ENCODE results near the gene TMEM131L. TPM values are rescaled to one million over a fixed set of nuclear protein-coding genes. Genes with fewer than 3 reads are reported as not detected.

TMEM131L gene
- polyA plus RNA-seq, 3 donors: 11.2 to 58.3 (median 26.0) TPM

DNA sequence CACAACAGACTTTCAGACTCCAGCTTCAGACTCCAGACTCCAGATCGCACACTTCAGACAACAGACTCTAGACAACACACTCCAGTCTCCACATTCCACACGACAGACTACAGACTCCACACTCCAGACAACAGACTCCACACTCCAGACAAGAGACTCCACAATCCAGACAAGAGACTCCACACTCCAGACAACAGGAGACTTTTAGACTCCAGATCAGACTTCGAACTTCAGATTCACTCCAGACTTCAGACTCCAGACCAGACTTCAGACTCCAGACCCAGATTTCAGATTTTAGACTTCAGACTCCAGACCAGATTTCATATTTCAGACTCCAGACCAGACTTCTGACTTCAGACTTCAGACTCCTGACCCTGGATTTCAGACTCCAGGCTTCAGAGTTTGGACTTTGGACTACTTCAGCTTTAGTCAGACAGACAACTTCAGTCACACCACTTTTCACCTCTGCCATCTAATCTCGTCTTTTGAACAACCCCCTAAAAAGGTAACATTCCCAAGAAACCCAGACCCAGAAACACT is 188.9 kb downstream of the TMEM131L start:
- Mint-ChIP-seq H3K27ac (peak overlapping the region; percentile 95 to 99 (median 99)), H3K4me3 (peak overlapping the region; percentile 76 to 92), H3K4me1 (peaks cover 89% of the 10 kb centered on the region), H3K36me3 (peaks cover 13 to 17% of the 10 kb centered on the region in 2 donors), H3K9me3 (peaks cover 0 to 2% (median 0%) of the 10 kb centered on the region in 7 donors), H3K27me3 (ENCODE audit: low read depth in 3 of 3) (peaks cover 0 to 4% (median 2%) of the 10 kb centered on the region in 3 donors)
- WGBS (ENCODE audit: insufficient coverage): 54% methylated on average over 3 of the region's 4 CpGs
- intact Hi-C loops (cut with micrococcal nuclease): no loop called here
- peaks cover 95 to 97% of the 10 kb centered on the region in 2 donors for H3K4me1 ChIP-seq (ENCODE audit: control insufficient read depth in 1 of 2, insufficient read depth in 2 of 2, low read length in 2 of 2)
- H4K20me1 ChIP-seq (ENCODE audit: insufficient read depth, low read length): no peaks in the 10 kb centered on the region
- DNase-seq: peak; percentile 25 to 41 (median 40)
- H3K9ac ChIP-seq (ENCODE audit: insufficient read depth, low read length, poor library complexity, severe bottlenecking): peak overlapping the region; percentile 69
- H3K36me3 ChIP-seq (replicated peaks in 1 of 2; ENCODE audit: control insufficient read depth in 1 of 2, insufficient read depth in 2 of 2, low read length in 2 of 2): no peaks in the 10 kb centered on the region
- H3K79me2 ChIP-seq (ENCODE audit: insufficient read depth, low read length): peaks cover 75% of the 10 kb centered on the region
- H3K27me3 ChIP-seq (ENCODE audit: control insufficient read depth in 2 of 2, insufficient read depth in 2 of 2, low read length in 2 of 2): no peaks in the 10 kb centered on the region
- TF ChIP-seq, protein P1, sequence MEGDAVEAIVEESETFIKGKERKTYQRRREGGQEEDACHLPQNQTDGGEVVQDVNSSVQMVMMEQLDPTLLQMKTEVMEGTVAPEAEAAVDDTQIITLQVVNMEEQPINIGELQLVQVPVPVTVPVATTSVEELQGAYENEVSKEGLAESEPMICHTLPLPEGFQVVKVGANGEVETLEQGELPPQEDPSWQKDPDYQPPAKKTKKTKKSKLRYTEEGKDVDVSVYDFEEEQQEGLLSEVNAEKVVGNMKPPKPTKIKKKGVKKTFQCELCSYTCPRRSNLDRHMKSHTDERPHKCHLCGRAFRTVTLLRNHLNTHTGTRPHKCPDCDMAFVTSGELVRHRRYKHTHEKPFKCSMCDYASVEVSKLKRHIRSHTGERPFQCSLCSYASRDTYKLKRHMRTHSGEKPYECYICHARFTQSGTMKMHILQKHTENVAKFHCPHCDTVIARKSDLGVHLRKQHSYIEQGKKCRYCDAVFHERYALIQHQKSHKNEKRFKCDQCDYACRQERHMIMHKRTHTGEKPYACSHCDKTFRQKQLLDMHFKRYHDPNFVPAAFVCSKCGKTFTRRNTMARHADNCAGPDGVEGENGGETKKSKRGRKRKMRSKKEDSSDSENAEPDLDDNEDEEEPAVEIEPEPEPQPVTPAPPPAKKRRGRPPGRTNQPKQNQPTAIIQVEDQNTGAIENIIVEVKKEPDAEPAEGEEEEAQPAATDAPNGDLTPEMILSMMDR (IDR thresholded peaks at IDR 0.05): no peak
- H3K4me2 ChIP-seq (replicated peaks; ENCODE audit: extremely low read depth, low read length, poor library complexity, severe bottlenecking): peak overlapping the region; percentile 80
- H2AFZ ChIP-seq (ENCODE audit: insufficient read depth, low read depth, low read length, poor library complexity, severe bottlenecking): no peak overlapping the region
- H3K4me3 ChIP-seq (replicated peaks in 1 of 3; ENCODE audit: low read depth in 2 of 3, low read length in 3 of 3): peak overlapping the region; percentile 44 to 87 (median 74)
- no peaks in the 10 kb centered on the region for H3K9me3 ChIP-seq (replicated peaks in 1 of 2; ENCODE audit: control insufficient read depth in 1 of 2, insufficient read depth in 1 of 2, low read length in 2 of 2)
- peak overlapping the region; percentile 91 to 100 for H3K27ac ChIP-seq (ENCODE audit: low read depth in 1 of 2, low read length in 2 of 2)

DNA sequence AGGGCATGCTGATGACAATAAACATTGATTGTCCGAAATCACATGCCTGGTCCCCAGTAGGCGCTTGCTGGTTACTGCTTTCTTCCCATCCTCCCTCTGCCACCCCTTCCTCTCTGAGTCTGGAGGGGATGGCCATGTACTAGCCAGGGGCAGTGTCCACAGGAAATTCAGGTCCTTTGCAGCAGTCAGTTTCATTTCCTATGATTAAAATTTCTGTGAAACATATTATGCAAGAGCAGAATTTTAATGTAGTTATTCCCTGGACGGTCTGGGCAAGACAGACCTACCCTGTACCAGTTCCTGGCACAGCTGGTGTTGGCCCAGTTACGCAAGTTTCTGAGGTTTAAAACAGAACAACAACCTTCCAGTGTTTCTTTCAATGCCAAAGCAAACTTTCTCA is 189.8 kb downstream of the TMEM131L start:
- TF ChIP-seq, protein P1 (IDR thresholded peaks at IDR 0.05): no peak
- H3K4me1 Mint-ChIP-seq: peaks cover 89% of the 10 kb centered on the region
- Histone ChIP-seq H3K27me3 (ENCODE audit: control insufficient read depth in 2 of 2, insufficient read depth in 2 of 2, low read length in 2 of 2) (no peaks in the 10 kb centered on the region), H2AFZ (ENCODE audit: insufficient read depth, low read depth, low read length, poor library complexity, severe bottlenecking) (no peak overlapping the region), H3K36me3 (replicated peaks in 1 of 2; ENCODE audit: control insufficient read depth in 1 of 2, insufficient read depth in 2 of 2, low read length in 2 of 2) (no peaks in the 10 kb centered on the region), H3K9me3 (replicated peaks in 1 of 2; ENCODE audit: control insufficient read depth in 1 of 2, insufficient read depth in 1 of 2, low read length in 2 of 2) (no peaks in the 10 kb centered on the region), H3K9ac (ENCODE audit: insufficient read depth, low read length, poor library complexity, severe bottlenecking) (peak overlapping the region; percentile 69), H3K4me1 (ENCODE audit: control insufficient read depth in 1 of 2, insufficient read depth in 2 of 2, low read length in 2 of 2) (peaks cover 95 to 97% of the 10 kb centered on the region in 2 donors), H3K4me2 (replicated peaks; ENCODE audit: extremely low read depth, low read length, poor library complexity, severe bottlenecking) (peak overlapping the region; percentile 80), H3K4me3 (replicated peaks in 1 of 3; ENCODE audit: low read depth in 2 of 3, low read length in 3 of 3) (peak overlapping the region; percentile 44 to 87 (median 74)), H3K27ac (ENCODE audit: low read depth in 1 of 2, low read length in 2 of 2) (peak overlapping the region; percentile 91 to 100), H3K79me2 (ENCODE audit: insufficient read depth, low read length) (peaks cover 71% of the 10 kb centered on the region), H4K20me1 (ENCODE audit: insufficient read depth, low read length) (no peaks in the 10 kb centered on the region)
- intact Hi-C loops (cut with micrococcal nuclease): no loop called here
- peaks cover 0 to 4% (median 2%) of the 10 kb centered on the region in 3 donors for H3K27me3 Mint-ChIP-seq (ENCODE audit: low read depth in 3 of 3)
- DNase-seq: peak; percentile 79 to 94 (median 94)
- peak overlapping the region; percentile 95 to 99 (median 99) for H3K27ac Mint-ChIP-seq
- peaks cover 9 to 15% of the 10 kb centered on the region in 2 donors for H3K36me3 Mint-ChIP-seq
- peaks cover 0 to 1% (median 0%) of the 10 kb centered on the region in 7 donors for H3K9me3 Mint-ChIP-seq
- 8% methylated on average over 3 of the region's 4 CpGs for WGBS (ENCODE audit: insufficient coverage)
- peak overlapping the region; percentile 76 to 92 for H3K4me3 Mint-ChIP-seq

Data from CD14-positive monocyte (primary cell).